ENCODE results near the gene UBB. TPM values are rescaled to one million over a fixed set of nuclear protein-coding genes. Genes with fewer than 3 reads are reported as not detected.

Gene UBB
- total and polyA plus RNA-seq, 2 experiments from 2014 or later = 871 to 1,692 TPM

DNA sequence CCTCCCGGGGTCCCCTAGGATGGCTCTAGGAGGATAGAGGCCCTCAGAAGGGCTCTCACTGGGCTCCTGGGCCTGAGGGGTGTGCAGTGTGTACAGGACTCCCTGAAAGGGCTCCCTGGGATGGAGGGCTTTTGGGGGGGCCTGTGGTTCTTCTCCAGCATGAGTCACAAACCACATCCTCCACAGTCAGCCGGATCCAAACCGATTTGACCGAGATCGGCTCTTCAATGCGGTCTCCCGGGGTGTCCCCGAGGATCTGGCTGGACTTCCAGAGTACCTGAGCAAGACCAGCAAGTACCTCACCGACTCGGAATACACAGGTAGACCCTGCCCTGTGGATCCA lies 39.0 kb downstream of the UBB start:
- no peaks in the 10 kb centered on the region for H3K36me3 Mint-ChIP-seq (ENCODE audit: low read depth)
- Histone ChIP-seq H2AFZ (no peak overlapping the region), H3K79me2 (replicated peaks; ENCODE audit: insufficient read depth) (no peaks in the 10 kb centered on the region), H3K9me2 (ENCODE audit: insufficient read depth) (no peaks in the 10 kb centered on the region), H3K4me3 (no peak overlapping the region), H3K4me2 (no peak overlapping the region), H3K4me1 (ENCODE audit: insufficient read depth) (peaks cover 5% of the 10 kb centered on the region; the same call in 1 of the 2 replicates), H3F3A (replicated peaks; ENCODE audit: low read depth) (no peaks in the 10 kb centered on the region), H3K27ac (ENCODE audit: low read depth) (no peak overlapping the region), H3K27me3 (ENCODE audit: insufficient read depth) (no peaks in the 10 kb centered on the region), H3K36me3 (ENCODE audit: insufficient read depth) (no peaks in the 10 kb centered on the region), H4K20me1 (replicated peaks; ENCODE audit: insufficient read depth) (no peaks in the 10 kb centered on the region)
- no peaks in the 10 kb centered on the region for H3K9me3 Mint-ChIP-seq
- ATAC-seq (no peak), DNase-seq (ENCODE audit: low spot score) (no peak)
- H3K4me3 Mint-ChIP-seq = no peak overlapping the region
- H3K27me3 Mint-ChIP-seq (ENCODE audit: insufficient read depth, low read depth, poor library complexity) = peaks cover 4% of the 10 kb centered on the region
- peaks cover 18% of the 10 kb centered on the region; the same call in 2 of the 3 replicates for H3K4me1 Mint-ChIP-seq
- no peak overlapping the region for H3K27ac Mint-ChIP-seq
- TF ChIP-seq POLR2AphosphoS5 (IDR thresholded peaks at IDR 0.05; ENCODE audit: low read depth) = no peak
- no peak for TF ChIP-seq STAT1 (IDR thresholded peaks at IDR 0.05; ENCODE audit: unreplicated experiment)
- TF ChIP-seq EZH2 (IDR thresholded peaks at IDR 0.05; ENCODE audit: low read depth, unreplicated experiment) = no peak
- no peak for TF ChIP-seq EZH2phosphoT487 (IDR thresholded peaks at IDR 0.05; ENCODE audit: unreplicated experiment)
- TF ChIP-seq, protein P1, sequence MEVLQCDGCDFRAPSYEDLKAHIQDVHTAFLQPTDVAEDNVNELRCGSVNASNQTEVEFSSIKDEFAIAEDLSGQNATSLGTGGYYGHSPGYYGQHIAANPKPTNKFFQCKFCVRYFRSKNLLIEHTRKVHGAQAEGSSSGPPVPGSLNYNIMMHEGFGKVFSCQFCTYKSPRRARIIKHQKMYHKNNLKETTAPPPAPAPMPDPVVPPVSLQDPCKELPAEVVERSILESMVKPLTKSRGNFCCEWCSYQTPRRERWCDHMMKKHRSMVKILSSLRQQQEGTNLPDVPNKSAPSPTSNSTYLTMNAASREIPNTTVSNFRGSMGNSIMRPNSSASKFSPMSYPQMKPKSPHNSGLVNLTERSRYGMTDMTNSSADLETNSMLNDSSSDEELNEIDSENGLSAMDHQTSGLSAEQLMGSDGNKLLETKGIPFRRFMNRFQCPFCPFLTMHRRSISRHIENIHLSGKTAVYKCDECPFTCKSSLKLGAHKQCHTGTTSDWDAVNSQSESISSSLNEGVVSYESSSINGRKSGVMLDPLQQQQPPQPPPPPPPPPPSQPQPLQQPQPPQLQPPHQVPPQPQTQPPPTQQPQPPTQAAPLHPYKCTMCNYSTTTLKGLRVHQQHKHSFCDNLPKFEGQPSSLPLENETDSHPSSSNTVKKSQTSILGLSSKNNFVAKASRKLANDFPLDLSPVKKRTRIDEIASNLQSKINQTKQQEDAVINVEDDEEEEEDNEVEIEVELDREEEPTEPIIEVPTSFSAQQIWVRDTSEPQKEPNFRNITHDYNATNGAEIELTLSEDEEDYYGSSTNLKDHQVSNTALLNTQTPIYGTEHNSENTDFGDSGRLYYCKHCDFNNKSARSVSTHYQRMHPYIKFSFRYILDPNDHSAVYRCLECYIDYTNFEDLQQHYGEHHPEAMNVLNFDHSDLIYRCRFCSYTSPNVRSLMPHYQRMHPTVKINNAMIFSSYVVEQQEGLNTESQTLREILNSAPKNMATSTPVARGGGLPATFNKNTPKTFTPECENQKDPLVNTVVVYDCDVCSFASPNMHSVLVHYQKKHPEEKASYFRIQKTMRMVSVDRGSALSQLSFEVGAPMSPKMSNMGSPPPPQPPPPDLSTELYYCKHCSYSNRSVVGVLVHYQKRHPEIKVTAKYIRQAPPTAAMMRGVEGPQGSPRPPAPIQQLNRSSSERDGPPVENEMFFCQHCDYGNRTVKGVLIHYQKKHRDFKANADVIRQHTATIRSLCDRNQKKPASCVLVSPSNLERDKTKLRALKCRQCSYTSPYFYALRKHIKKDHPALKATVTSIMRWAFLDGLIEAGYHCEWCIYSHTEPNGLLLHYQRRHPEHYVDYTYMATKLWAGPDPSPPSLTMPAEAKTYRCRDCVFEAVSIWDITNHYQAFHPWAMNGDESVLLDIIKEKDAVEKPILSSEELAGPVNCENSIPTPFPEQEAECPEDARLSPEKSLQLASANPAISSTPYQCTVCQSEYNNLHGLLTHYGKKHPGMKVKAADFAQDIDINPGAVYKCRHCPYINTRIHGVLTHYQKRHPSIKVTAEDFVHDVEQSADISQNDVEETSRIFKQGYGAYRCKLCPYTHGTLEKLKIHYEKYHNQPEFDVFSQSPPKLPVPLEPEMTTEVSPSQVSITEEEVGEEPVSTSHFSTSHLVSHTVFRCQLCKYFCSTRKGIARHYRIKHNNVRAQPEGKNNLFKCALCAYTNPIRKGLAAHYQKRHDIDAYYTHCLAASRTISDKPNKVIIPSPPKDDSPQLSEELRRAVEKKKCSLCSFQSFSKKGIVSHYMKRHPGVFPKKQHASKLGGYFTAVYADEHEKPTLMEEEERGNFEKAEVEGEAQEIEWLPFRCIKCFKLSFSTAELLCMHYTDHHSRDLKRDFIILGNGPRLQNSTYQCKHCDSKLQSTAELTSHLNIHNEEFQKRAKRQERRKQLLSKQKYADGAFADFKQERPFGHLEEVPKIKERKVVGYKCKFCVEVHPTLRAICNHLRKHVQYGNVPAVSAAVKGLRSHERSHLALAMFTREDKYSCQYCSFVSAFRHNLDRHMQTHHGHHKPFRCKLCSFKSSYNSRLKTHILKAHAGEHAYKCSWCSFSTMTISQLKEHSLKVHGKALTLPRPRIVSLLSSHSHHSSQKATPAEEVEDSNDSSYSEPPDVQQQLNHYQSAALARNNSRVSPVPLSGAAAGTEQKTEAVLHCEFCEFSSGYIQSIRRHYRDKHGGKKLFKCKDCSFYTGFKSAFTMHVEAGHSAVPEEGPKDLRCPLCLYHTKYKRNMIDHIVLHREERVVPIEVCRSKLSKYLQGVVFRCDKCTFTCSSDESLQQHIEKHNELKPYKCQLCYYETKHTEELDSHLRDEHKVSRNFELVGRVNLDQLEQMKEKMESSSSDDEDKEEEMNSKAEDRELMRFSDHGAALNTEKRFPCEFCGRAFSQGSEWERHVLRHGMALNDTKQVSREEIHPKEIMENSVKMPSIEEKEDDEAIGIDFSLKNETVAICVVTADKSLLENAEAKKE (CRISPR knock-in tag; IDR thresholded peaks at IDR 0.05) = no peak
- TF ChIP-seq, protein P2, sequence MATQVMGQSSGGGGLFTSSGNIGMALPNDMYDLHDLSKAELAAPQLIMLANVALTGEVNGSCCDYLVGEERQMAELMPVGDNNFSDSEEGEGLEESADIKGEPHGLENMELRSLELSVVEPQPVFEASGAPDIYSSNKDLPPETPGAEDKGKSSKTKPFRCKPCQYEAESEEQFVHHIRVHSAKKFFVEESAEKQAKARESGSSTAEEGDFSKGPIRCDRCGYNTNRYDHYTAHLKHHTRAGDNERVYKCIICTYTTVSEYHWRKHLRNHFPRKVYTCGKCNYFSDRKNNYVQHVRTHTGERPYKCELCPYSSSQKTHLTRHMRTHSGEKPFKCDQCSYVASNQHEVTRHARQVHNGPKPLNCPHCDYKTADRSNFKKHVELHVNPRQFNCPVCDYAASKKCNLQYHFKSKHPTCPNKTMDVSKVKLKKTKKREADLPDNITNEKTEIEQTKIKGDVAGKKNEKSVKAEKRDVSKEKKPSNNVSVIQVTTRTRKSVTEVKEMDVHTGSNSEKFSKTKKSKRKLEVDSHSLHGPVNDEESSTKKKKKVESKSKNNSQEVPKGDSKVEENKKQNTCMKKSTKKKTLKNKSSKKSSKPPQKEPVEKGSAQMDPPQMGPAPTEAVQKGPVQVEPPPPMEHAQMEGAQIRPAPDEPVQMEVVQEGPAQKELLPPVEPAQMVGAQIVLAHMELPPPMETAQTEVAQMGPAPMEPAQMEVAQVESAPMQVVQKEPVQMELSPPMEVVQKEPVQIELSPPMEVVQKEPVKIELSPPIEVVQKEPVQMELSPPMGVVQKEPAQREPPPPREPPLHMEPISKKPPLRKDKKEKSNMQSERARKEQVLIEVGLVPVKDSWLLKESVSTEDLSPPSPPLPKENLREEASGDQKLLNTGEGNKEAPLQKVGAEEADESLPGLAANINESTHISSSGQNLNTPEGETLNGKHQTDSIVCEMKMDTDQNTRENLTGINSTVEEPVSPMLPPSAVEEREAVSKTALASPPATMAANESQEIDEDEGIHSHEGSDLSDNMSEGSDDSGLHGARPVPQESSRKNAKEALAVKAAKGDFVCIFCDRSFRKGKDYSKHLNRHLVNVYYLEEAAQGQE (IDR thresholded peaks at IDR 0.05; ENCODE audit: unreplicated experiment) = no peak
- TF ChIP-seq ZNF114 (CRISPR knock-in tag; IDR thresholded peaks at IDR 0.05) = no peak
- TF ChIP-seq NANOG (IDR thresholded peaks at IDR 0.05; ENCODE audit: borderline replicate concordance) = no peak
- TF ChIP-seq CREB1 (CRISPR knock-in tag; IDR thresholded peaks at IDR 0.05; ENCODE audit: low read depth) = no peak
- TF ChIP-seq, protein P3, sequence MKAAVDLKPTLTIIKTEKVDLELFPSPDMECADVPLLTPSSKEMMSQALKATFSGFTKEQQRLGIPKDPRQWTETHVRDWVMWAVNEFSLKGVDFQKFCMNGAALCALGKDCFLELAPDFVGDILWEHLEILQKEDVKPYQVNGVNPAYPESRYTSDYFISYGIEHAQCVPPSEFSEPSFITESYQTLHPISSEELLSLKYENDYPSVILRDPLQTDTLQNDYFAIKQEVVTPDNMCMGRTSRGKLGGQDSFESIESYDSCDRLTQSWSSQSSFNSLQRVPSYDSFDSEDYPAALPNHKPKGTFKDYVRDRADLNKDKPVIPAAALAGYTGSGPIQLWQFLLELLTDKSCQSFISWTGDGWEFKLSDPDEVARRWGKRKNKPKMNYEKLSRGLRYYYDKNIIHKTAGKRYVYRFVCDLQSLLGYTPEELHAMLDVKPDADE (IDR thresholded peaks at IDR 0.05) = no peak
- no peak for TF ChIP-seq ZNF331 (CRISPR knock-in tag; IDR thresholded peaks at IDR 0.05; ENCODE audit: low read depth)
- TF ChIP-seq, protein P4, sequence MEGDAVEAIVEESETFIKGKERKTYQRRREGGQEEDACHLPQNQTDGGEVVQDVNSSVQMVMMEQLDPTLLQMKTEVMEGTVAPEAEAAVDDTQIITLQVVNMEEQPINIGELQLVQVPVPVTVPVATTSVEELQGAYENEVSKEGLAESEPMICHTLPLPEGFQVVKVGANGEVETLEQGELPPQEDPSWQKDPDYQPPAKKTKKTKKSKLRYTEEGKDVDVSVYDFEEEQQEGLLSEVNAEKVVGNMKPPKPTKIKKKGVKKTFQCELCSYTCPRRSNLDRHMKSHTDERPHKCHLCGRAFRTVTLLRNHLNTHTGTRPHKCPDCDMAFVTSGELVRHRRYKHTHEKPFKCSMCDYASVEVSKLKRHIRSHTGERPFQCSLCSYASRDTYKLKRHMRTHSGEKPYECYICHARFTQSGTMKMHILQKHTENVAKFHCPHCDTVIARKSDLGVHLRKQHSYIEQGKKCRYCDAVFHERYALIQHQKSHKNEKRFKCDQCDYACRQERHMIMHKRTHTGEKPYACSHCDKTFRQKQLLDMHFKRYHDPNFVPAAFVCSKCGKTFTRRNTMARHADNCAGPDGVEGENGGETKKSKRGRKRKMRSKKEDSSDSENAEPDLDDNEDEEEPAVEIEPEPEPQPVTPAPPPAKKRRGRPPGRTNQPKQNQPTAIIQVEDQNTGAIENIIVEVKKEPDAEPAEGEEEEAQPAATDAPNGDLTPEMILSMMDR (conservative IDR thresholded peaks at IDR 0.05; ENCODE audit: low read depth in 2 of 2) = no peak
- no peak for TF ChIP-seq JUNB (IDR thresholded peaks at IDR 0.05; ENCODE audit: unreplicated experiment)

Data from GM23338 (cell line).